ENCODE results near the gene C1orf210.

Gene C1orf210

DNA sequence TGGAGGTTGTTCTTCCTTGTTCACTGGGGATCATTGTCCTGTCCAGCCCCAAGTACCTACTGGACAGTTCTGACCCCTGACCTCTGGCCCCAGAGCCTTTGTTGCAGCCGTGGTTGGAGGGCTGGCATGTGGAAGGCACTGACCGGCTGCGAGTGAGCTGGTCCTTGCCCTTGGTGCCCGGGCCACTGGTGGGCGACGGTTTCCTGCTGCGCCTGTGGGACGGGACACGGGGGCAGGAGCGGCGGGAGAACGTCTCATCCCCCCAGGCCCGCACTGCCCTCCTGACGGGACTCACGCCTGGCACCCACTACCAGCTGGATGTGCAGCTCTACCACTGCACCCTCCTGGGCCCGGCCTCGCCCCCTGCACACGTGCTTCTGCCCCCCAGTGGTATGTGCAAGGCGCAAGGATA is 26.8 kb upstream of the C1orf210 start:
- no peak for DNase-seq

DNA sequence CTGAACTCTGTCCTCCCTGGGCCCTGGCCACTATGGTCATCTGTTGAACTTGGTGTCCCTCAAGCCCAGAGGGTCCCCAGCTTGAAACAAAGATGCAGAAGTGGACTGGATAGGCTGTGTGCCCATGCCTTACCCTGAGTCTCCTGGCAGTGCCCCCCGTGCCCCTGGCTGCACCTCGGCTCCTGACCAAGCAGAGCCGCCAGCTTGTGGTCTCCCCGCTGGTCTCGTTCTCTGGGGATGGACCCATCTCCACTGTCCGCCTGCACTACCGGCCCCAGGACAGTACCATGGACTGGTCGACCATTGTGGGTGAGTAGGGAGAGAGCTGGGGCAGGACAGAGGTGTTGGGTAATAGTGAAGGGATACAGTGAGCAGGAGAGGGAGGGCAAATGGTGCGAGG is 26.1 kb upstream of the C1orf210 start:
- no peak for DNase-seq

DNA sequence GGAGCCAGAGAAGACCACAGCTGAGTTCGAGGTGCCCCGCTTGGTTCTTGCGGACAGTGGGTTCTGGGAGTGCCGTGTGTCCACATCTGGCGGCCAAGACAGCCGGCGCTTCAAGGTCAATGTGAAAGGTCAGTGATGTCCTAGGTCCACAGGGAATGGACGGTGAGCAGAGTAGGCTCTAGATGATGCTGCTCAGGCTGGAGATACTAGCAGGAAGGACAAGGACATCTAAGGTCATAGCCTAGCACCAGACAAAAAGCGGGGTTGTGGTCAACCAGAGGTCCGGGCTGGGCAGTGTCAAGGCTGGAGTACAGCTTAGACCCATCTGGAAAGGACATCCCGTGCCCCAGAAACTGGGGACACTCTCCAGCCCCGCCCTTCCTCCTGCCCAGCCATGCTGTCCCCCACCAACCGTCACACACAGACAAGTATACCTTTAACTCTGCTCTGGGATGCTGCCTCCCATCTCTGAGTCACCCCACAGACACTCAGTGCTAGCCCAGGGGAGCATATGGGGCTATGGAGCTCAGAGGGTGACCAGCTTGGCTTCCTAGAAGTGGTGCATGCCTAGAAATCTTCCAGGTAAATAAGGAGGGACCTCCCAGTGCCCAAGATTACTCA is 24.1 kb upstream of the C1orf210 start:
- DNase-seq, result no peak

DNA sequence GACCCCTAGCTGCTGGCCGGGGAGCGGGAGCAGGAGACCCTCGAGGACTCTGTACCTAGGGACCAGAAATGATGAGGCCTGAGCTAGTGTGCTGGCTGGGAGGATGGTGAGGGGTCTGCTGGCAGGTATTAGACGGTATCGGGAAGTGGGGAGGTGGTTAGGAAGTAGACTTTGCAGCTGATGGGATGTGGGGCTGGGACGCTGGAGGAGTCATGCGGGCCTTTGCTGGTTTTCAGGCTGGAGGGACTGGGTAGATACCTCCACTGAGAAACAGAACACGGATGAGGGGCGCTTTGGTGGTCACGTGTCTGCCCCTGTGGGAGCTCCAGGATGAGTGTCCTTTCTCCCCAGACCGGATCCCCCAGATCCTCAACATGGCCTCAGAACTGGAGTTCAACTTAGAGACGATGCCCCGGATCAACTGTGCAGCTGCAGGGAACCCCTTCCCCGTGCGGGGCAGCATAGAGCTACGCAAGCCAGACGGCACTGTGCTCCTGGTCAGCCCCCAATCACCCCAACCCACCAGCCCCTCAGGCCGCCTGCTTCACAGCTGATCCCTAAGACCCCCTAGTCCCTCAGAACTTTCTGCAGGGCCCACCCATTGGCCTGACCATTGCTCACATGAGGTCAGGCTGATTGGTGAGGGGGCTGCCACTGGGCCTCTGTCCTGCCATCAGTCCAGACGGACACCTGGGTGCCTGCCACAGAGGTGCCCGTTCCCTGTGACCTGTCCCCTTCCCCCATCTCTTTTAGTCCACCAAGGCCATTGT is 23.4 kb upstream of the C1orf210 start:
- DNase-seq, result no peak

DNA sequence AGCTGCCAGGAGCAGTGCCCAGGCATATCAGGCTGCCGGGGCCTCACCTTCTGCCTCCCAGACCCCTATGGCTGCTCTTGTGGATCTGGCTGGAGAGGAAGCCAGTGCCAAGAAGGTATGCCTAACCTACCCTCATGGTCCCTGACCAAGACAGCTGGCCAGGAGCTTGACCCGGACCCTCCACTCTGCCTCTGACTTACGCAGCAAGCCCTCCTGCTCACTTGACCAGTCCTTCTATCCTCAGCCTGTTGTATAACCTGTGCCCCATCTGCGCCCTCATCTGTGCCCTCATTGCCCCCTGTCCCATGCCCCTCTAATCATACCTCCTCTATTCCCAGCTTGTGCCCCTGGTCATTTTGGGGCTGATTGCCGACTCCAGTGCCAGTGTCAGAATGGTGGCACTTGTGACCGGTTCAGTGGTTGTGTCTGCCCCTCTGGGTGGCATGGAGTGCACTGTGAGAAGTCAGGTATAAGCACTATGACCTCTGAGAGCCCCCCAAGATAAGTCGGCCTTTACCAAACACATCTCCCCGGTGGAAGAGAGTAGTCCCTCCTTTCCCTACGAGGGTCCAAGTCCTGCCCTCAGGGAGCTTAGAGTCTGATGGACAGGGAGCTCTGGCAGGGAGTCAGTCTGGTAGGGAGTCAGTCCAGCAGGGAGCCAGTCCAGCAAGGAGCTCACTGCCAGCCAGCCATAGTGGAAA is 22.2 kb upstream of the C1orf210 start:
- DNase-seq, result no peak

GRCh38 chr1:43306688-43307457 is 21.5 kb upstream of the C1orf210 start:
- DNase-seq, result no peak

- DNase-seq, result no peak
Observed at GRCh38 chr1:43305926-43306687, 20.7 kb upstream of the C1orf210 start.

DNA sequence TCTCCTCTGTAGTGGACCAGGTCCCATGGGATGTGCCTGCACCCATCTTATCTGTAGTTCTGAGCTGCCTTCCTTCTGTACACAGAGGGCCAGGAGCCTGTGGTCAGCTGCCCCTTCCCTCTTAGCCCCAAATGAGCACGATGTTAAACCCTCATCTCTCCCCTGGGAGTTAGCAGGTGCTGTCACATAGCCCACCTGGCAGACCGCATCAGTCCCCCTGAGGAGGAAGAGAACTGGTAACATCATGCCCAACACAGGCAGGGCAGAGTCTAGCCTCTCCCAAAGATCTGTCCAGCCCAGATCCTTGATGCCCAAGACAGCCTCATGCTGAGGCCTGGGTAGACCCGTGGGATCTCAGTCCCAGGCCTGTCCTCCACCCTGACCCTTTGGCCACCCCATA is 20.1 kb upstream of the C1orf210 start:
- DNase-seq, result no peak

DNA sequence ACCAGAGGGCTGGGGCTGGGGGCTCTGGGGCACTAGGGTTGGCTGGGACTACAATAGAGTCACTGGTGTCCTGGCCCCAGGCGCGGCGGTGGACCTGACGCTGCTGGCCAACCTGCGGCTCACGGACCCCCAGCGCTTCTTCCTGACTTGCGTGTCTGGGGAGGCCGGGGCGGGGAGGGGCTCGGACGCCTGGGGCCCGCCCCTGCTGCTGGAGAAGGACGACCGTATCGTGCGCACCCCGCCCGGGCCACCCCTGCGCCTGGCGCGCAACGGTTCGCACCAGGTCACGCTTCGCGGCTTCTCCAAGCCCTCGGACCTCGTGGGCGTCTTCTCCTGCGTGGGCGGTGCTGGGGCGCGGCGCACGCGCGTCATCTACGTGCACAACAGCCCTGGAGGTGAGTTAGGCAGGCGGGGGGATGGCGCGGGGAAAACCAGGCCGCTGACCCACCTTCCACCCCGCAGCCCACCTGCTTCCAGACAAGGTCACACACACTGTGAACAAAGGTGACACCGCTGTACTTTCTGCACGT is 19.5 kb upstream of the C1orf210 start:
- DNase-seq, result no peak

- no peak for DNase-seq
Observed at GRCh38 chr1:43304314-43304681, 18.9 kb upstream of the C1orf210 start.

- no peak for DNase-seq
Observed at GRCh38 chr1:43303471-43304313, 18.3 kb upstream of the C1orf210 start.

DNA sequence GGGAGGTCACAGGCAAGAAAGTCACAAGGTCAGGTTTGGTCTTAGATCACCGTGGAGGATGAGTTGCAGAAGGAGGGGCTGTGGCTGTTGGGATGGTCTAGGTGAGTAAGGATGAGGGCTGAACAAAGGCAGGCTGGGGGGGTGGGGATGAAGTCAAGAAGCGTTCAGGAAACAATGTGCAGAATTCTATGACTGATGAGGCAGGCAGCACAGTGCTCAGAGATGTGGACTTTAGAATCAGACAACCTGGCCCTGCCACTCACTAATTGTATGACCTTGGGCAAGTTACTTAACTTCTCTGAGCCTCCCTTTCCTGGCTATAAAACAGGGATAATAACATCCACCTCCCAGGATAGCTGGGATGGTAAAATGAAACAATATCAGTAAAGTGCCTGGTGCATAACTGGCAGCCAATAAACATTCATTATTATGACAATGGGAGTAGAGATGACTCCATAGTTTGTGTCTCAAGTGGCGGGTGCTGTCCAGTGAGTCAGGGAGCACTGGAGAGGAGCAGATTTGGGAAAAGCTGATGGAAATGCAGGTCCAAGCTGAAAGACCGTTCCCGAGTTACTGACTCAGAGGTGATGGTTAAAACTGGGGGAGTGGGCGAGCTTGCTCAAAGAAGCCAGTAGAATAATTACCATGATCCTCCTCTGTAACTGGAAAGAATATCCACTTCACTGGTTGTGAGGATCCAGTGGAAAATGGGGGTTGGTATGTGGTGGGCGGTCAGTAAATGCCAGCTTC is 17.5 kb upstream of the C1orf210 start:
- DNase-seq, result no peak

GRCh38 chr1:43302201-43302600 is 16.8 kb upstream of the C1orf210 start:
- no peak for DNase-seq

- no peak for DNase-seq
Observed at GRCh38 chr1:43300378-43301094, 15.2 kb upstream of the C1orf210 start, which contains the start of gene TIE1. Gene TIE1 (plus strand): TSS chr1:43300982. CDS start chr1:43301072, 90 bp downstream.

DNA sequence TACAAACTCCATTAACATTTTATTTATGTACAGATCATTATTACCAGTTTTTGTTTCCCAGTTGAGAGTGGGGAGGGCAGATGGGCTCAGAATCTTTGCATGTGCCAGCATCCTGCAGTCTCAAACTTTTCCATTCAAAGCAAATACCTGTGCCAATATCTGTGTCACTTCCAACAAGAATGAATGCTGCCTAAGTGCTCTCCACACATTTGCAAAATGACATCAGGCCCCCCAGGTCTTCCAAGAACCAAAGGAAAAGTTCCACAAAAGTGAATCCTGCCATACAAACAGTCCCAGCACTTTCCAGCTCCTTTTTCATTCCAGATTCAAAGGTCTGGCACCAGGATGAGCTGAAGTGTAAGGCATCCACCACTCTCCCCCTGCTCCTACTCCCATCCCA is 13.7 kb upstream of the C1orf210 start:
- no peak for DNase-seq

- no peak for DNase-seq
Observed at GRCh38 chr1:43298055-43298454, 12.7 kb upstream of the C1orf210 start.

DNA sequence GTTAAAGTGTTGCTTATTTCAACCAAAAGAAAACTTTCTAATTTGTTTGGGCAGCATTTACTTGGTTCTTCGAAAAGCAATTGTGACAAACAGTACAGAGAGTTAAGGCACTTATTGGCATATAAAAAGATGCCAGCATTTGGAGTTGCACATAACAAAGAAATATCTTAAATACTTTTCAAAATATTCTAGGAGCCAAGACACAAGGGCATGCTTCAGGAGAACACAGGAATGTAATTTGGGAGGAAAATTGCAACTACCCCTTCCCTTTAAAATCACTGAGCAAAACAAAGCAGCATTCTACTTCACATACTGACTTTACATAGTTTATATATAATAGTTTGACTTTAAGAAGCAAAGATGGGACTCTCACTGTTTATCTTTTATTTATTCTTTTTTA is 10.8 kb upstream of the C1orf210 start:
- DNase-seq, result no peak

GRCh38 chr1:43294761-43295160 is 9.4 kb upstream of the C1orf210 start:
- DNase-seq, result no peak

DNA sequence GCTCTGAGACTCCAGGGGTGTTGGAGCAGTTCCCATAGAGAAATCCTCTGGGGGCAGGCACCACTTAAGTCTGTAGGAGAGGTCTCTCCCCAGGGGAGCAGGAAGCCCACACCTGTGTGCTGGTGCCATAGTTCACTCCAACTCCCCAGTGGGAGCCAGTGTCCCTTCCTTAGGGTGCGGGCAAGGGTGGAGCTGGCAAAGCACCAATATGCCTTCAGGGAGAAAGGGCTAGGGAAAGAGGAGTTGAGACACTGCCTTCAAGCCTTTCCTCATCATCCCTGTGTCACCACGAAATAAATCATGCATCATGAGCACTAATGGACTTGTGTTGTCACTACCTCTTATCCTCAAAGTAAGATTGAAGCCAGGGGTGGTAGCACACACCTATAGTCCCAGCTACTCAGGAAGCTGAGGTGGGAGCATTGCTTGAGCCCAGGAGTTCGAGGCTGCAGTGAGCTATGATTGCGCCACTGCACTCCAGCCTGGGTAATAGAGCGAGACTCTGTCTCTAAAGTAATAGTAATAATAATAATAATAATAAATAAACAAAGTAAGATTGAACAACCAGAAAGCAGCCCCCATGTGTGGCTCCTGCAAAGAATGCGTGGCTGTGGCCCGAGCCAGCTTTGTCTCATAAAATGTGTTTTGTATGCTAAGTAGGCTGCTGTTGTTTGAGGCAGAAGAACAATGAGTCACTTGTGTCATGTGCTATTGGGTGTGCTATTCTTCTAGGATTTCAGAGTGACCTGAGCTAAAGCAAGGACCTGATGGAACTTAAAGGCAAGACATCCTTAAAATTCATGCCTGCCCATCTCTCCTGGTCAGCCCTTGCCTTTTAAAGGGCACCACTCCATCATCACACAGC is 8.7 kb upstream of the C1orf210 start:
- DNase-seq, result no peak

Data from CD4-positive, alpha-beta T cell treated with Interleukin-4 for 4 hours (primary cell).